22Rv1 (cell line): Measurements from ENCODE around the gene ENPP7.
"Not testable (repeated sequence)": the region's sequence is repeated elsewhere in the genome, so short reads cannot be mapped to it uniquely, and the experiment has no call there.

ENCODE experiments used
- H3K27ac ChIP-seq: fragments of 450-650 bp; 2 replicates; pipeline ENCODE4 v1.5.1; 2017
- CTCF ChIP-seq: fragments of 450-650 bp; IDR thresholded peaks from 2 replicates; pipeline ENCODE4 v1.5.1; 2017; ENCODE audit warnings: mild to moderate bottlenecking
- ZFX ChIP-seq: fragments of 450-650 bp; IDR thresholded peaks from 2 replicates; pipeline ENCODE4 v1.6.1; 2017; ENCODE audit warnings: antibody characterized with exemption, borderline replicate concordance

ENPP7 gene

GRCh38 chr17:79765708-79766107, 35.0 kb downstream of the ENPP7 start:
- H3K27ac ChIP-seq: no peak overlapping the region
- TF ChIP-seq ZFX (no peak), CTCF (no peak)

GRCh38 chr17:79769570-79770506, 39.1 kb downstream of the ENPP7 start:
- H3K27ac ChIP-seq: 0 out of 2 replicates have a peak overlapping the region, but pooled peaks have one; percentile 27
- TF ChIP-seq CTCF (no peak), ZFX (no peak)

- TF ChIP-seq ZFX (no peak), CTCF (no peak)
- H3K27ac ChIP-seq: no peak overlapping the region
These were observed 40.5 kb downstream of the ENPP7 start for GRCh38 chr17:79771276-79771675.

GRCh38 chr17:79772726-79773125, 42.0 kb downstream of the ENPP7 start:
- H3K27ac ChIP-seq: not testable (repeated sequence)

- TF ChIP-seq CTCF (no peak), ZFX (no peak)
- no peak overlapping the region for H3K27ac ChIP-seq
These were observed 43.8 kb downstream of the ENPP7 start for GRCh38 chr17:79774561-79774975.

- TF ChIP-seq ZFX: no peak
- no peak for TF ChIP-seq CTCF
- H3K27ac ChIP-seq: no peak overlapping the region
These were observed 44.9 kb downstream of the ENPP7 start for GRCh38 chr17:79775632-79776031.

GRCh38 chr17:79776376-79777119, 45.8 kb downstream of the ENPP7 start:
- H3K27ac ChIP-seq: no peak overlapping the region
- TF ChIP-seq CTCF (no peak), ZFX (no peak)
